MCF 10A (cell line): ENCODE measurements around the gene ATP6V1E1. TPM values are rescaled to one million over a fixed set of nuclear protein-coding genes. Genes with fewer than 3 reads are reported as not detected.

Source experiments
- BruUV-seq: library from RNA; stranded (reverse); fragments of 400-500 nt; replicated peaks from 2 replicates; lab custom pipeline; 2021; lab: Mats Ljungman, UMichigan
- CTCF ChIA-PET: fragments of 300-600 bp; sonication (Branson Sonifier 250); formaldehyde crosslinking; extraction: SDS; loops from one replicate; lab custom pipeline; 2021; ENCODE audit warnings: antibody characterized with exemption, inconsistent platforms; lab: Yijun Ruan, JAX
- POLR2A ChIA-PET: fragments of 300-600, 350-650 bp; sonication (Branson Sonifier 250); formaldehyde crosslinking; extraction: SDS; loops from one replicate; lab custom pipeline; 2020; ENCODE audit warnings: antibody characterized with exemption, inconsistent platforms; lab: Yijun Ruan, JAX
- DNase-seq: peaks from one replicate; pipeline ENCODE4 v3.0.0-alpha.2; 2018; ENCODE audit not compliant: unreplicated experiment
- H3K27ac Mint-ChIP-seq: one replicate; pipeline ENCODE4 v1.8.0; 2022; ENCODE audit warnings: mild to moderate bottlenecking, low read depth, mixed read lengths; ENCODE audit not compliant: unreplicated experiment
- H3K27me3 Mint-ChIP-seq: one replicate; pipeline ENCODE4 v1.8.0; 2022; ENCODE audit warnings: mixed read lengths; ENCODE audit not compliant: insufficient read depth, unreplicated experiment
- H3K36me3 Mint-ChIP-seq: one replicate; pipeline ENCODE4 v1.8.0; 2022; ENCODE audit warnings: mild to moderate bottlenecking, moderate library complexity, mixed read lengths; ENCODE audit not compliant: insufficient read depth, unreplicated experiment
- H3K4me1 Mint-ChIP-seq: one replicate; pipeline ENCODE4 v1.8.0; 2022; ENCODE audit warnings: mixed read lengths; ENCODE audit not compliant: insufficient read depth, unreplicated experiment
- H3K4me3 Mint-ChIP-seq: one replicate; pipeline ENCODE4 v1.8.0; 2022; ENCODE audit warnings: mild to moderate bottlenecking, moderate library complexity, mixed read lengths; ENCODE audit not compliant: unreplicated experiment
- H3K9me3 Mint-ChIP-seq: one replicate; pipeline ENCODE4 v1.8.0; 2022; ENCODE audit warnings: mixed read lengths; ENCODE audit not compliant: unreplicated experiment
- intact Hi-C: fragments of 100-400 bp; cut with micrococcal nuclease; formaldehyde crosslinking; loops from 2 replicates; pipeline ENCODE4 v1.14.1; 2022
- total RNA-seq: library from RNA; stranded (reverse); gene quantifications from 2 replicates; pipeline ENCODE4 v1.2.3, GENCODE V29; 2022
- TF ChIP-seq, protein P1 (sequence below): fragments of 200-600 bp; IDR thresholded peaks from one replicate; pipeline ENCODE4 v1.8.0; 2022; ENCODE audit warnings: antibody characterized with exemption, mild to moderate bottlenecking; ENCODE audit not compliant: unreplicated experiment

The ATP6V1E1 gene
- total RNA-seq, 1 experiment from 2014 or later = 86.4 TPM

DNA sequence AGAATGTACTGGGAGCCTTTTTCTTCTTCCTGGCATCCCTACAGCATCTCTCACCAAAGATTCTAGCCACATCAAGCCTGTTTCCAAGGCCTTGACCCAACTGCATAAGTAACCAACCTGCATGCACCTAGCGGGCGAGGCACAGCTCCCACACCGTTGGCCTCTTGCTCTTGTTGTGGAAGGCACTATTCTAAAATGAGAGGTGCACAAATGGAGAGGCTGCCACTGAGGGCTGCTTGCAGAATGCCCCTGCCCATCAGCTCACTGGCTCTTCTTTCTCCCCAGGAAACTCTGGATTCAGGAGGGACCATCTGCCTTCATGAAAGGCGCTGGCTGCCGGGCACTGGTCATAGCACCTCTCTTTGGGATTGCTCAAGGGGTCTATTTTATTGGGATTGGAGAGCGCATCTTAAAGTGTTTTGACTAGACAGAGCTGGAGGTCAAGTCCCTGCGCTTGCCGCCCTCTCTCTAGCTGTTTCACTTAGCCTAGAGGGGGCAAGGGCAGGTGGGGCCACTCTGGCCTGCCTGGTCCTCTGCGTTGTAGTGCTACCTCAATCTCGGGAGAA lies 38.7 kb downstream of the ATP6V1E1 start:
- Mint-ChIP-seq H3K9me3 (no peaks in the 10 kb centered on the region), H3K4me1 (no peaks in the 10 kb centered on the region), H3K27me3 (no peaks in the 10 kb centered on the region), H3K27ac (no peak overlapping the region), H3K4me3 (no peak overlapping the region), H3K36me3 (peaks cover 60% of the 10 kb centered on the region)
- intact Hi-C loops = no loop called here
- POLR2A ChIA-PET = interaction anchor here (0.6 to 1.6 kb wide), 5 partner anchors 13 to 38 kb away, joined by 3 to 7 read pairs (median 4); partner anchors contain the start of gene ATP6V1E1
- DNase-seq = no peak
- CTCF ChIA-PET = interaction anchor here (0.6 to 3.8 kb wide), 3 partner anchors 10 to 41 kb away, joined by 3 to 15 read pairs (median 3); no protein-coding TSS in a partner anchor
- TF ChIP-seq, protein P1, sequence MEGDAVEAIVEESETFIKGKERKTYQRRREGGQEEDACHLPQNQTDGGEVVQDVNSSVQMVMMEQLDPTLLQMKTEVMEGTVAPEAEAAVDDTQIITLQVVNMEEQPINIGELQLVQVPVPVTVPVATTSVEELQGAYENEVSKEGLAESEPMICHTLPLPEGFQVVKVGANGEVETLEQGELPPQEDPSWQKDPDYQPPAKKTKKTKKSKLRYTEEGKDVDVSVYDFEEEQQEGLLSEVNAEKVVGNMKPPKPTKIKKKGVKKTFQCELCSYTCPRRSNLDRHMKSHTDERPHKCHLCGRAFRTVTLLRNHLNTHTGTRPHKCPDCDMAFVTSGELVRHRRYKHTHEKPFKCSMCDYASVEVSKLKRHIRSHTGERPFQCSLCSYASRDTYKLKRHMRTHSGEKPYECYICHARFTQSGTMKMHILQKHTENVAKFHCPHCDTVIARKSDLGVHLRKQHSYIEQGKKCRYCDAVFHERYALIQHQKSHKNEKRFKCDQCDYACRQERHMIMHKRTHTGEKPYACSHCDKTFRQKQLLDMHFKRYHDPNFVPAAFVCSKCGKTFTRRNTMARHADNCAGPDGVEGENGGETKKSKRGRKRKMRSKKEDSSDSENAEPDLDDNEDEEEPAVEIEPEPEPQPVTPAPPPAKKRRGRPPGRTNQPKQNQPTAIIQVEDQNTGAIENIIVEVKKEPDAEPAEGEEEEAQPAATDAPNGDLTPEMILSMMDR = no peak
- BruUV-seq = TSS peak; percentile 3

DNA sequence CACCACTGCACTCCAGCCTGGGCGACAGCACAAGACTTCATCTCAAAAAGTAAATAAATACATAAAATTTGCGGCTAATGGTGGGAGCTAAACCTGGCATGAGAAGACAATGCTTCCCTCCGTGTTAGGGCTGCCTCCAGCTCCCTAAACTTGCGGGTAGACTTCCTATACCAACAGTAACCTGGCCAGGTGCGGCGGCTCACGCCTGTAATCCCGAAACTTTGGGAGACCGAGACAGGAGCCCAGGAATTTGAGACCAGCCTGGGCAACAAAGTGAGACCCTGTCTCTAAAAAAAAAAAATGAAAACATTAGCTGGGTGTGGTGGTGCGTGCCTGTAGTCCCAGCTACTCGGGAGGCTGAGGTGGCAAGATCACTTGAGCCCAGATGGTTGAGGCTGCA lies 39.9 kb downstream of the ATP6V1E1 start:
- CTCF ChIA-PET = interaction anchor here (0.7 to 3.8 kb wide), 2 partner anchors 30 to 45 kb away, joined by 3 to 15 read pairs; no protein-coding TSS in a partner anchor
- no peak for DNase-seq
- Mint-ChIP-seq H3K27me3 (no peaks in the 10 kb centered on the region), H3K9me3 (no peaks in the 10 kb centered on the region), H3K36me3 (peaks cover 47% of the 10 kb centered on the region), H3K4me3 (no peak overlapping the region), H3K27ac (no peak overlapping the region), H3K4me1 (no peaks in the 10 kb centered on the region)
- POLR2A ChIA-PET = interaction anchor here (0.8 kb wide), 1 partner anchor 33 kb away, joined by 3 read pairs; no protein-coding TSS in a partner anchor
- no TSS peak for BruUV-seq
- TF ChIP-seq, protein P1 = no peak
- intact Hi-C loops = no loop called here

DNA sequence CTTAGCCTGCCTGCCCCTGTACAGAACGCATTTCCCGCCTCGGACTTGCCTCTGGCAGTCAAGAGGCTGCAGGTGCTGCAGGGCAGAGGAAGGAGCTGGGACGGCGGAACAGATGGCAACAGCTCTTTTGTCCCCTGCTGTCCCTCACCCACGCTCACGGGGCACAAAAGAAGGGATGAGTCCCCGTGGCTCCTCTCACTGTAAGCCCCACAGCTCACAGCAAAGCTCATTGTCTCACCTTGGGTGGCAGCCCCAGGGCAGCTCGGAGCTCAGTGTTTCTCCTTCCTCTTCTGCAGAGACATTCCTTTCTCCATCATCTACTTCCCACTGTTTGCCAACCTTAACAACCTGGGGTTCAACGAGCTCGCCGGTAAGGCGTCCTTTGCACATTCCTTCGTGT lies 40.9 kb downstream of the ATP6V1E1 start:
- Mint-ChIP-seq H3K36me3 (peaks cover 38% of the 10 kb centered on the region), H3K27me3 (no peaks in the 10 kb centered on the region), H3K9me3 (no peaks in the 10 kb centered on the region), H3K27ac (no peak overlapping the region), H3K4me1 (no peaks in the 10 kb centered on the region), H3K4me3 (no peak overlapping the region)
- ChIA-PET CTCF (interaction anchor here (3.8 kb wide), 1 partner anchor 29 kb away, joined by 15 read pairs; no protein-coding TSS in a partner anchor), POLR2A (interaction anchor here (1.3 kb wide), 1 partner anchor 11 kb away, joined by 4 read pairs; no protein-coding TSS in a partner anchor)
- intact Hi-C loops = no loop called here
- no peak for DNase-seq
- TF ChIP-seq, protein P1 = no peak
- no TSS peak for BruUV-seq

- peaks cover 31% of the 10 kb centered on the region for H3K36me3 Mint-ChIP-seq
- no peak overlapping the region for H3K4me3 Mint-ChIP-seq
- ChIA-PET POLR2A (interaction anchor here (1.3 kb wide), 1 partner anchor 11 kb away, joined by 4 read pairs; no protein-coding TSS in a partner anchor), CTCF (interaction anchor here (0.7 to 0.9 kb wide), 2 partner anchors 28 to 87 kb away, joined by 3 to 4 read pairs; no protein-coding TSS in a partner anchor)
- H3K4me1 Mint-ChIP-seq = no peaks in the 10 kb centered on the region
- TF ChIP-seq, protein P1 = no peak
- no peak overlapping the region for H3K27ac Mint-ChIP-seq
- BruUV-seq = no TSS peak
- intact Hi-C loops = no loop called here
- H3K27me3 Mint-ChIP-seq = no peaks in the 10 kb centered on the region
- H3K9me3 Mint-ChIP-seq = no peaks in the 10 kb centered on the region
- DNase-seq = no peak
These were observed 41.6 kb downstream of the ATP6V1E1 start for GRCh38 chr22:17586831-17587440.
